GM12891 (cell line): Measurements from ENCODE around the gene FREY1.

Experiments
- POLR2A ChIP-seq: IDR thresholded peaks from 2 replicates; pipeline ENCODE4 v1.6.1; 2011; ENCODE audit warnings: low read depth, low read length, control low read depth
- SPI1 ChIP-seq: IDR thresholded peaks from 2 replicates; pipeline ENCODE4 v1.6.1; 2011; ENCODE audit warnings: low read depth, low read length, control low read depth

- no peak for TF ChIP-seq POLR2A
- no peak for TF ChIP-seq SPI1
Observed at GRCh38 chr11:45927684-45928413, 20.8 kb upstream of the FREY1 start.
